Smooth muscle cell (in vitro differentiated cells): Measurements from ENCODE around the gene PGM2. TPM values are rescaled to one million over a fixed set of nuclear protein-coding genes. Genes with fewer than 3 reads are reported as not detected.

Source experiments
- DNase-seq: peaks from one replicate; lab custom pipeline; 2025; ENCODE audit not compliant: unreplicated experiment; lab: John Stamatoyannopoulos, UW
- H2AFZ ChIP-seq: fragments of 200-600 bp; sonication (generic); 2 replicates; pipeline ENCODE4 v1.6.0; 2016; ENCODE audit warnings: antibody characterized with exemption, low read depth, mild to moderate bottlenecking
- H3F3A ChIP-seq: fragments of 200-600 bp; sonication (generic); 2 replicates; pipeline ENCODE4 v1.6.0; 2017; ENCODE audit warnings: antibody characterized with exemption, low read depth
- H3K27ac ChIP-seq: fragments of 200-600 bp; sonication (generic); 2 replicates; pipeline ENCODE4 v1.5.1; 2016; ENCODE audit warnings: low read depth, mild to moderate bottlenecking
- H3K27me3 ChIP-seq: fragments of 200-600 bp; sonication (generic); 2 replicates; pipeline ENCODE4 v1.6.1; 2016; ENCODE audit warnings: low read depth, mild to moderate bottlenecking
- H3K36me3 ChIP-seq: fragments of 200-600 bp; sonication (generic); 2 replicates; pipeline ENCODE4 v1.5.1; 2016; ENCODE audit warnings: low read depth
- H3K4me1 ChIP-seq: fragments of 200-600 bp; sonication (generic); 2 replicates; pipeline ENCODE4 v1.5.1; 2016; ENCODE audit warnings: low read depth
- H3K4me2 ChIP-seq: fragments of 200-600 bp; sonication (generic); 2 replicates; pipeline ENCODE4 v1.6.0; 2016; ENCODE audit warnings: mild to moderate bottlenecking
- H3K4me3 ChIP-seq: fragments of 200-600 bp; sonication (generic); 2 replicates; pipeline ENCODE4 v1.5.1; 2016; ENCODE audit warnings: mild to moderate bottlenecking
- H3K79me2 ChIP-seq: fragments of 200-600 bp; sonication (generic); 2 replicates; pipeline ENCODE4 v1.6.0; 2016; ENCODE audit warnings: low read depth, mild to moderate bottlenecking
- H3K9ac ChIP-seq: fragments of 200-600 bp; sonication (generic); 2 replicates; pipeline ENCODE4 v1.6.0; 2016; ENCODE audit warnings: low read depth
- H3K9me3 ChIP-seq: fragments of 200-600 bp; sonication (generic); replicated peaks from 2 replicates; pipeline ENCODE4 v1.5.1; 2016; ENCODE audit warnings: low read depth
- H4K20me1 ChIP-seq: fragments of 200-600 bp; sonication (generic); 2 replicates; pipeline ENCODE4 v1.6.0; 2016; ENCODE audit warnings: low read depth
- CTCF ChIP-seq: fragments of 200-600 bp; sonication (generic); IDR thresholded peaks from 2 replicates; pipeline ENCODE4 v1.5.1; 2017; ENCODE audit warnings: borderline replicate concordance, mild to moderate bottlenecking, antibody characterized with exemption; ENCODE audit not compliant: insufficient read depth, poor library complexity, severe bottlenecking
- whole genome bisulfite sequencing: methylation state at CpG from one replicate; pipeline ENCODE4 v1.1.7; 2016; ENCODE audit warnings: low lambda C conversion rate; 5-methylcytosine and 5-hydroxymethylcytosine counted together
- polyA plus RNA-seq: library from polyadenylated mRNA; unstranded; fragments of >200 nt; fragmentation: Nextera tagmentation; extraction: Ambion mirVana; gene quantifications from 2 replicates; pipeline ENCODE4 v1.2.1, GENCODE V29; 2016
- total RNA-seq: library from RNA; depleted of rRNA; stranded (reverse); fragments of >200 nt; gene quantifications from 2 replicates; pipeline ENCODE4 v1.2.3, GENCODE V29; 2014

The PGM2 gene
- total and polyA plus RNA-seq, 2 experiments from 2014 or later = 11.6 to 38.7 TPM

GRCh38 chr4:37835806-37836205, 9.3 kb downstream of the PGM2 start:
- Histone ChIP-seq H3K27me3 (no peaks in the 10 kb centered on the region), H3K9ac (no peak overlapping the region), H3K4me1 (no peaks in the 10 kb centered on the region), H3K9me3 (no peaks in the 10 kb centered on the region), H2AFZ (no peak overlapping the region), H3K4me3 (no peak overlapping the region), H3F3A (no peaks in the 10 kb centered on the region), H3K27ac (no peak overlapping the region), H3K79me2 (no peaks in the 10 kb centered on the region), H4K20me1 (peaks cover 4% of the 10 kb centered on the region), H3K4me2 (no peak overlapping the region), H3K36me3 (peaks cover 10% of the 10 kb centered on the region)
- TF ChIP-seq CTCF = no peak
- WGBS = 67% methylated on average over 6 of the region's 6 CpGs
- no peak for DNase-seq

- 92% methylated on average over 10 of the region's 10 CpGs for WGBS
- Histone ChIP-seq H3K9me3 (no peaks in the 10 kb centered on the region), H3K4me2 (no peak overlapping the region), H4K20me1 (peaks cover 4% of the 10 kb centered on the region), H3K27ac (no peak overlapping the region), H3K79me2 (no peaks in the 10 kb centered on the region), H3F3A (no peaks in the 10 kb centered on the region), H2AFZ (no peak overlapping the region), H3K27me3 (no peaks in the 10 kb centered on the region), H3K4me3 (no peak overlapping the region), H3K4me1 (no peaks in the 10 kb centered on the region), H3K9ac (no peak overlapping the region), H3K36me3 (peaks cover 10% of the 10 kb centered on the region)
- no peak for DNase-seq
- no peak for TF ChIP-seq CTCF
Measured at GRCh38 chr4:37836274-37836673, 9.8 kb downstream of the PGM2 start.

DNA sequence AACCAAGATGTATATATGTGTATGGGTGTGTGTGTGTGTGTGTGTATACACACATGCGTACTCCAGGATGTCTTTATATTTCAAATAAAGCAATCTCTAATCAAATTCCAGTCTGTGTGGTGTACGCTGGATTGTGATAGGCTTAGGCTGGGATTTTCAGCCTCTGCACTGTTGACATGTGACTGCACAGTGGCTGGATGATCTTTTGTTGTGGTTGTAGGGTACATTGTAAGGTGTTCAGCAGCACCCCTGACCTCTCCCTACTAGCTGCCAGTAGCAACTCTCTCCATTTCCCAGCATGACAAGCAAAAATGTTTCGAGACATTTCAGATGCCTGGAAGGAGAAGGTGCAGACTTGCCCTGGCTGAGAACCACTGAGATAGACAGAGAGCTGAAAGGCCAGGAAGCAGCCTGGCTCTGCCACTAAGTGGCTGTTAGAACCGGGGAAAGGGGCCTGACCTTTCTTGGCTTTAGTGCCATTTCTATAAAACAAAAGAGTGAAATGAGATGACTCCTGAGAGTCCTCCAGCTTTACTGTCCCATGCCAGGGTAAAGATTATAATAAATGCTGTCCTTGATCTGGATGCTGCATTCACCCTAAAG, 10.5 kb downstream of the PGM2 start:
- 92% methylated on average over 4 of the region's 4 CpGs for WGBS
- no peaks in the 10 kb centered on the region for H3K9me3 ChIP-seq
- peaks cover 4% of the 10 kb centered on the region for H4K20me1 ChIP-seq
- H3K27me3 ChIP-seq = no peaks in the 10 kb centered on the region
- H2AFZ ChIP-seq = no peak overlapping the region
- H3F3A ChIP-seq = no peaks in the 10 kb centered on the region
- DNase-seq = no peak
- no peak overlapping the region for H3K4me2 ChIP-seq
- H3K36me3 ChIP-seq = peaks cover 14% of the 10 kb centered on the region
- no peak overlapping the region for H3K4me3 ChIP-seq
- TF ChIP-seq CTCF = no peak
- no peak overlapping the region for H3K9ac ChIP-seq
- H3K4me1 ChIP-seq = no peaks in the 10 kb centered on the region
- H3K79me2 ChIP-seq = no peaks in the 10 kb centered on the region
- no peak overlapping the region for H3K27ac ChIP-seq

DNA sequence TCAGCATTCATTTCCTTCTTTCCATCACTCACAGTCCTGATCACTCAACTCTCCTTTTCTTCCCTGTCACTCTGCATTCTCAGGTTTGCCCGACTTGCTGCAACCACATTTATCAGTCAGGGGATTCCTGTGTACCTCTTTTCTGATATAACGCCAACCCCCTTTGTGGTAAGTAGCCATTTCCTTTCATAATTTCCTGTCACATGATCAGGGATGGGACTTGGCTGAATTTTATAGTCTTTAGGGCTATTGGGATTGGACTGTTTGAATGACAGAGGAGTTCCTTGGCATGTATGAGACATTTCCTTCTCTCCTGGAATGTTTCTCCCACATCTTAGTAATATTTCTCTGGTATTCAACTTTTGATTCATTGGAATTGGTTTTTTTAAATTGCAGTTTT, 11.0 kb downstream of the PGM2 start:
- H3K9ac ChIP-seq = no peak overlapping the region
- no peaks in the 10 kb centered on the region for H3K27me3 ChIP-seq
- no peak overlapping the region for H3K27ac ChIP-seq
- no peak overlapping the region for H3K4me3 ChIP-seq
- no peaks in the 10 kb centered on the region for H3K79me2 ChIP-seq
- no peak overlapping the region for H2AFZ ChIP-seq
- no peaks in the 10 kb centered on the region for H3K4me1 ChIP-seq
- H3K36me3 ChIP-seq = peaks cover 13% of the 10 kb centered on the region
- no peaks in the 10 kb centered on the region for H3F3A ChIP-seq
- TF ChIP-seq CTCF = no peak
- peaks cover 4% of the 10 kb centered on the region for H4K20me1 ChIP-seq
- no peak for DNase-seq
- WGBS = 85% methylated on average over 2 of the region's 2 CpGs
- H3K4me2 ChIP-seq = no peak overlapping the region
- H3K9me3 ChIP-seq = no peaks in the 10 kb centered on the region
